DMS153 treated with DMSO at 0.1 percent for 48 hours (cell line): ENCODE results near the gene MAN1A1.

Source experiments
- DNase-seq: peaks from one replicate; lab custom pipeline; 2025; ENCODE audit not compliant: unreplicated experiment; lab: John Stamatoyannopoulos, UW

MAN1A1 gene

DNA sequence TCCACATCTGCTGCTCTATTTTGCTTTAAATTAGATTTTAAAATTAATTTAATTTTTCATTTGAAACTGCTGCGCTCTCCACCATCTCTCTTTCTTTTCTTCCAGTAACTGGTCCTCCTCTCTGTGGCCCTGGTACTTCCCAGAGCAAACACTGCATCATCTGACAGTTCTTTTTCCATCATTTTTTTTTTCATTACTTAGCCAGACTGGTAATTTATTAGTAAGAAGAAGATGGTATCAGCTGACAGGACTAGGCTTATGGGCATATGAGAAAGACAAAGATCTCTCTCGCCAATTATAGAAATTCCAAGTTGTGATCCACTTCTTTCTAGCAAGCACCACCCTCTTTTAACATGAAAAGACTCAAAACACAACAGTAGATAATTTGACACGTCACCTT is 197.4 kb downstream of the MAN1A1 start:
- no peak for DNase-seq

GRCh38 chr6:119148825-119149525 is 200.6 kb downstream of the MAN1A1 start:
- DNase-seq, result no peak

DNA sequence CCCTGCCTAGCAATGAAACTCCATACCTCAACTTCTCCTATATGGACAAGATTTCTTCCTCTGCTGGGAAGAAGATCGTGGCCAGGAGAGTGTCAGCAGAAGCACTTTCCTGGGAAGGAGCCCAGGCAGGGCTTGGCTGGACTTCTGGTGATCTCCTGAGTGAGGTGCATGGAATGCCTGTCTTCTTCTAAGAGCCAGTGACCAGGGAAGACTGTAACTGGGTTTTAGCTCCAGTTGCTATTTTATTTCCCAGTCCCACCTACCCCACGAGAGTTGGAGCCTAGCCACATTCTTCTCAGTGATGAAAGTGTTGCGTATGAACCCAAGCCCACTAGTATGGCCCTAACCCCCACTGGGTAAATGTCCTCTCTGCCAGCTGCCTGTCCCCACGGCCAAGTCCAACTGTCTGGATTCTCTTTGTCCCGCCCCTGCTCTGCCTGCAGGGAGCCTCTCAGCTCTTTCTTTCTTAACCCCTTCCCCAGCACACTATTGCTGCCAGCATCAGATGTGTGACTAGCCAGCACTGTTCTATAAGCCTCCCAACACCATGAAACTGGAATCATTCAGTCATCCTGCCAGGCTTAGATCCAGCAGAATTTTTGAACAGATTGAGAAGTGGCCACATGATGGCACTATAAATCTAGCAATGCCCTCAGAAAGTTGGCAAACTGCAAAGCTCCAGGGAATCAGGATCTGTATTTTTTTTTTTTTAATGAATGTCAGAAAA is 201.3 kb downstream of the MAN1A1 start:
- peak; percentile 53 for DNase-seq

DNA sequence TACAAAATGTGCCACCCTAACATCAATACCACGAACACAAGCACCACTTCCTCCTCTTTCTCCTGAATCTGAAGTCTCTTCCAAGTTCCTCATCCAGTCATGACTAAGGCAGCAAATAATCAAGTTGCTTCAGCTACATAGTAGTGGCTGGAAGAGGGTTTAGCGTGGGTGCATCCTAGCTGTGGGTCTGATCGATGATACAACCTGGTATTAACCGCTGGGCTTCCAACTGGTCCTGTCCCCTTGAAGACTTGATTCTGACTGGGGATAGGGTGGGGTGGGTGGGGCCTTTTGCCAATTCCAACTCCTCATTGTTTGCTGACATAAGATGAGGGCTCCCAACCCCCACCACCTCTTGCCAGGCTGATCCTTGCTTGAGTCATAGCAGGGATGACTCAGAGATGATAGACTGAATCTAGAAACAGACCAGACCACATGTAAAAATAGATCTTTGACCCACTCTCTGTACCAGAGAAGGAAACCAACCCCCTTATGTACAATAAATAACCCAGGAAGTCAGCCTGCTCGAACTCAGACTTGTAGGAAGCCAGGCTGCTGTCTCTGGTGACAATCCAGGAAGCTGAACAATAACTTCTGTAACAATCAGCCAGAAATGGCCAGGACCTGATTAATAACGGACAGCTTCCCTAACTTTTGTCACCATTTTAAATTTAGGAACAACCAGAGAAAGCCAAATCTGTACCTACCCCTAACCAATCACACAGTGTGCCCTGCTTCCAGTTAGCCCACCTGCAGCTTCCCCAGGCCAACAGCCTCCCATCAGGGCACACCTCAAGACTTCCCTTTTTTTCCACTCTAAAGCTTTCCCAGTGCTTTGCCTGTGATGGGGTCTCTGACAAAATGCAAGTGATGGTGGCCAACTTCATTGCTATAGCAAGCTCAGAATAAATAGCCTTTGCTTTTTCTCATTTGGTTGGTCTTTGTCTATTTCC is 202.2 kb downstream of the MAN1A1 start:
- no peak for DNase-seq

GRCh38 chr6:119145111-119145510 is 204.4 kb downstream of the MAN1A1 start:
- DNase-seq, result no peak

- no peak for DNase-seq
Measured at GRCh38 chr6:119142637-119143036, 206.9 kb downstream of the MAN1A1 start.

DNA sequence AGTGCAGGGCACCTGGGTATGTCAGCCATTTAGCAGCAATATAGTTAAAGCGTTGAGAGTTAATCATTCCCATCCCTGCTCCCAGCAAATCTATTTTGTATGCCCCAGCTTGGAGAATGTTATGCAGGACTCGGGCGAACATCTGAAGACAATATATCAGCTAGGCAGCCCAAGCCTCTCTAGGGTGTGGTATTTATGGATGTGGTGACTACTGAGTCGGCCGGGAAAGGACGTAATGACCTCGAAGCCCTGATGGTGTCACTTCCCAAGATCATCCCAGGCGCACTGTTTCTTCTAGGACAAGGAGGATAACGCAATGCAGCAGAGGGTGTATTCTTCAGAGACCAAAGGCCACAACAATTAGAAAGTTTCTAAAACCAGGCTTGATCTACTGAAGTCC is 207.5 kb downstream of the MAN1A1 start:
- DNase-seq, result no peak

- no peak for DNase-seq
Measured at GRCh38 chr6:119140196-119141140, 209.1 kb downstream of the MAN1A1 start.

DNA sequence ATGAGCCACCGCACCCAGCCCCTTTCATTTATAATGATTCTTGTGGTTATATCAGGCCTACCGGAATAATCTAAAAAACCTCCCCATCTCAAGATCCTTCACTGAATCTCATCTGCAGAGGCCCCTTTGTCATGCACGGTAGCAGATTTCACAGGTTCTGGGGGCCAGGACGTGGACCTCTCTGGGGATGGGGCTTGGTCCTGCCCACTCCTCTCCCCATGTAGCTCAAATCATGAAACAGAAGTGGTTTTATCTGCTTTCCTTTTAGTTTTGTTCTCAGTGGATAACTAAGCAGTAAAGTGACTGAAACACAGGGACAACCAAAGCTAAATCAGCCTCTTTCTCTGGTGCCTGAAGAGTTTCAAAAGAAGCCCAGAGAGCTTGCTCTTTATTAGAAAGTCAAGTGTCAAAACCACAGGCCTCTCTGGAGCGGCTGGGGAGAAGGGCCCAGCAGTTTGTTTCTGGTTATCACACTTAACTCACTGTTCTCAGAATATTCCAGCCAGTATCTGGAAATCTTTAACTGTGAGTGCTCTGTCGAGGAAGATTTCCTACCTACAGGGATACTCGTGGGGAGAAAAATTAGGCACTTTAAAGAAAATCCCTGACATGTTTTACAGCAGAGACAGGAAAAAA is 210.5 kb downstream of the MAN1A1 start:
- no peak for DNase-seq

DNA sequence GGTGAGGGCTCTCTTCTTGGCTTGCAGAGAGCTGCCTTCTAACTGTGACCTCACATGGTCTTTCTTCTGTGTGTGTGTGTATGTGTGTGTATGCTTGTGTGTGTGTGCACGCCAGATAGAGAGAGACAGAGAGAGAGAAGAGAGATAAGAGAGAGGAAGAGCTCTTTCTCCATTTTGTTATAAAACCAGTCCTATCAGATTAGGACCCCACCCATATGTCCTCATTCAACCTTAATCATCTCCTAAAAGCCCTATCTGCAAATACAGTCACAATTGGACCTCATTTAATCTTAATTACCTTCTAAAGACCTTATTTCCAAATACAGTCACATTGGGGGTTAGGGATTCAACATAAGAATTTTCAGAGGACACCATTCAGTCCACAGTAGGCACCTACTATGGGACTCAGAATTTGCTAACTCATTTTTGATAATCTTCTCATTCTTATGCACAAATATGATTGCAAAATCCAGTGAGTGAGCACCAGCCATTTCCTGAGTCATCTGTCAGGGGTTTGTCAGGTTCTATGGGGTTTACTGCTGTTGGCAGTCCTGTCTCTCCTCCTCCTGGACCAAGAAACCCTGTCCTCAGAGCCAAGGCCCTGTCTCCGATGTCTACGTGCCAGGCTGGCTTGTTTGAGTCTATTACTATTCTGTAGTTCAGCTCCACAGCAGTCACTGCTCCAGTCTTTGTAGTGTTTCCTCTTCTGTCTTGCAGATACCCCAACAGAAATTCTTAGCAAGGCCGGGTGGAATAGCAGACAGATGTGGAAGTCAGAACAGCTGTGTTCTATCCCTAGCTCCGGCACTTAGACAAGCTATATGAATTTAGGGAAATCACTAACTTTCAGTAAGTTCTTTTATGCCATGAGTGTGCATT is 212.1 kb downstream of the MAN1A1 start:
- no peak for DNase-seq

DNA sequence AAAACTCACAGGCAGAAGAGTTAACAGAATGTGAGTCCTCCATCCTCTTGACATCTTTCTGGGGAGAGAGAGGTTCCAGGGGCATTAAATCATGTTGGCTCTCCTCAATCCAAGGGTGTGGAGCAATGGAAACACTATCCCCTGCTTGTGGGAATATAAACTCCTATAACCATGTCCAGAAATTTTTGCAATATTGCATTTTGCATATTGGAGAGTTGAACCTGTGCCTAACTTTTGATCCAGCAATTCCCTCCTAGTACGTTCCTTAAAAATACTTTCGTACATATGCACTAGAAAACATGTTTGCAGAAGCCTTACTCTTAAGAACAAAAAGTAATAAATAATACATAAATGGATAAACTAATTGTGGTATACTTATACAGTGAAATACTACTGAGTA is 214.8 kb downstream of the MAN1A1 start:
- no peak for DNase-seq

DNA sequence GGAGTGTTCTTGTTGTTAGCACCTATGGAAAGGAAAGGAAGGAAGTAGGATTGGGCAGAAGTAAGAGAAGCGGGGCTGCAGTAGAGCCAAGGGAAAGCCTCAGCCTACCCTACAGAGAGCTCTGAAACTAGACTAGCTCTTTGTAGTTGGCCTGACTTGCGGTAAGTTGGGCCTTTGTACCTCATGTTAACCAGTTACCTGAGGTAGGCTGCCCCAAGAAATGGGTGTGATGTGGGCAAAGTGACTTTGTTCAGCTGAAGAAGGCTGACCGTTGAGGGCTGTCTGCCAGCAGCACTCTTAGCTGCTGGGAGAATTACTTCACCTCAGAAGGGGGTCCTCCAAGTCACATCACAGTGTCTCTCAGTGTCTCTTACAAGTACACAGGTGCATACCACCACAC is 216.2 kb downstream of the MAN1A1 start:
- DNase-seq, result no peak

DNA sequence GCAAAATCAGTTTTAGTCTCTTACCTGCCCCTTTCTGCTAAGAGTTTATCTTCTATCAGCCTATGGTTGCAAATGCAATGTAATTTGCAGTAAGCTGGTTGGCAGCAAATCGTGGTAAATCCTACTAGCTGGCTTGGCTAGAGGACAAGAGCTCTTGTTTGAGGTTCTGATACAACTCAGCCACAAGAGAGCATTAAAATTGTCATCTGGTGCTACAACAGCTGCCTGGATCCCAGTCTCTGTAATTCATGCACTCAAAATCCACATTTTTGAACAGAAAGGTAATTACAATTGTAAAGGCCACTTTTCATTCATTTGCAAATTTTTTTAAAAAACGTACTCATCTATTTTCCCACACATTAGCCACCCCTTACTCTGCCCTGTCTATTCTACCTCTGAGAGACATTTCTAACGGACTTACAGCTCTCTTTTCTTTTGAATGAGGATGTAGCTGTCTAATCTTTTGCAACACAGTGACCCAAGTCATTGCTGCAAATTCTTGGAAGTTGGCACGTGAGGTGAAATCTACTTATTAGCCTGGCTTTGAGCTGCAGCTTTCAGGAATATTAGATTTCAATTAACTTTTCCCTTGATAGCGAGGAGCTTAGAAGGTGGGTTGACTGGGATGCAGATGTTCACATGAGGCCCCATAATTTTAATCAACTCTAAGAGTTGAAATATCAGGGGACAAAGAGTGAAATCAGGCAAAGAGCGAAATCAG is 217.1 kb downstream of the MAN1A1 start:
- no peak for DNase-seq

- no peak for DNase-seq
Measured at GRCh38 chr6:119129968-119130484, 219.5 kb downstream of the MAN1A1 start.

GRCh38 chr6:119129148-119129967 is 220.2 kb downstream of the MAN1A1 start:
- DNase-seq, result peak; percentile 49

DNA sequence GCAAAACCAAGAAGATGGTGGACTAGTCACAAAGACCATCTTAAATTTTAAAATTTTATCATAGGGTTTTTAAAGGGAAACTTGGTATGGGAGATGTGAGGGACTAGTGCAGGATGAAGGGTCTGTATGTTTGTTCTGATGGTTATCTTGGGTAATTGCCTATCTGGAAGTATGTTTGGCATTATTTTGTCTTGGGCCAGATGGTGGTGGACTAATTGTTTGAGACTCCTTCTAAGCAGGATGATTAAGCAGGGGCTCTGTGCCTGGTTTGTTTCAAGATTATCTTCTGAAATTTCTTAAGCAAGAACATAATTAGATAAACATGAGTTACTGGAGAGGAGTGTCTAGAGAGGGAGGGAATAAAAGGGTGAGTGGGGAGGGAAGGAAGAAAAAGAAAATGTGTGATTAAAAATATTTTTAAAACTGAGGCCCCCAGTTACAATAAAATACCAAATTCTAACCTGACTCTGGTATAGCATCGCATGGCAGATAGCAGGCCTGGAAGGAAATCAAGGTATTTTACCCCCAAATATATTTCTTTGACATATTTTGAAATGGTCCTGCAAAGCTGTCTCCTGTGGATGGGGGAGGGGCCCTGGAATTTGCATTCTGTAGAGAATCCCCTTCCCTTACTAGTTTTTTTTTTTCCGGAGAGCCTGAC is 221.2 kb downstream of the MAN1A1 start:
- no peak for DNase-seq

- DNase-seq, result no peak
Measured at GRCh38 chr6:119127627-119128026, 221.9 kb downstream of the MAN1A1 start.
